Middle frontal gyrus (tissue), 1 donor: ENCODE data around the gene ACTA2.

ENCODE experiments used
- DNase-seq: peaks from one replicate; pipeline ENCODE4 v3.0.0-alpha.2; 2015; ENCODE audit warnings: low spot score; ENCODE audit errors: extremely low spot score

ACTA2 gene

DNA sequence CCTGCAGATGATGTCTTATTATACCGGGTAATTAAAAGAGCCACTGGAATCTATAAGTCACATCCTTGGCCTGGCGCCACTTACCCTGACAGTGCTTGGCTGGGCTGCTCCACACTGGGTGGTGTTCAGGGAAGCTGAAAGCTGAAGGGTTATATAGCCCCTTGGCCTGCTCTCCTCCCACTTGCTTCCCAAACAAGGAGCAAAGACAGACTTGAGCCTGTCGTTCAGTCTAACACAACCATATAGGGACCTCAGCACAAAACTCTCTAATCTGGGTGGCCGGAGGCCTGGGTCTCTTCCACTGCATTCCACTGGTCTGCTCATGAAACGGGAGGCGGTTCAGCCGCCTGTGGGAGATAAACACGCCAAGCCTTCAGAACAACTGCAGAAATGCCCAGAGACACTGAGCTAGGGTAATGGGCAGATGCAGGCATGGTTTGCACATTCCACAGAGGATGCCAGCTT lies at the start of gene ACTA2:
Gene ACTA2 (minus strand): TSS at position 127 of the 465 bp plus-strand sequence. CDS start 3,843 bp downstream, outside the sequence.
- DNase-seq, result no peak

DNA sequence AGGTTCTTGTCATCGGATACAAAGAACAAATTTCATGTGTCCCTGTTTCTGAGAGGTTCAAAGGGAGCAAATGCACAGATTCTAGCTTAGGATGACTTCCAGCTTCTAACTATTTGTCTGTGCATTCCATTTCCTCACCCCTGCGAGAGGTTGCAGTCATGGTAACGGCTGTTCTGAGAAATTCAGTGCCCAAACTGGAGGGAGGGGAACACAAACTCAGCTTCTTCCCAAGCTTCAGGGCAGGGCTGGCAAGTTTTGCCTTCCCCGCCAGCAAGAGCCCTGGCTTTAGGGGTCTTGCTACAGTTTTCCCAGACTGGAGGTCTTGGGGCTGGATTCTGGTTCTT lies 49.1 kb upstream of the ACTA2 start:
- DNase-seq, result no peak

DNA sequence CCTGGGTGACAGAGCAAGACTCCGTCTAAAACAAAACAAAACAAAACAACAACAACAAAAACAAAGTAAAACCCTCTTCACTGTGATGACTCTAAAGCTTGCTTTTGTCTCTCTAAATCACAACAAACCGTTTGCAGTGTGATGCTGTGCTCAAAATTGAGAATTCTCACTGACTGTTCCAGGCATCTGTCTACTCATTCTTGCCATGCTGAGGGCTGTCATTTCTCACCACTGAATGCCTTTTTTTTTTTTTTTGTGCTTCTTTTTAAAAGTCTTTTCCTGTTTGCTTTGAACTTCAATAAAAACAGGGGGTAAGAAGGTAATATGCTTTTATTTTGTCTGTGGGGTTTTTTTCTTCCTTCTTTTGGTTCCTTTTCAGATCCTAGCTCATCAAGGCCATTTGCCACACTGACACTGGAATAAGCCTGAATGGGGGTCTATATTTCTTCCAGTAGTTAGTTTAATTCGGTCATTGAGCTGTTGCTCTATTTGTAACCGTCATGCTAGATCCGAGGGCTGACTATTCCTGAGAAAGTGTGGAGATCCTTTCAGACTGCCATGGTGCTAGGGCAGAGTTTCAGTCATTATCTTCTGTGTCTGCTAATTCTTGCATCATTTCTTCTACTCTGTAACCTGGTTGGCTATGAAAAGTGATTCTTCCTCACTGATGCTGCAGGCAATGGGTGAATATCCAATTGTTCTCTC lies 48.6 kb upstream of the ACTA2 start:
- DNase-seq, result no peak

DNA sequence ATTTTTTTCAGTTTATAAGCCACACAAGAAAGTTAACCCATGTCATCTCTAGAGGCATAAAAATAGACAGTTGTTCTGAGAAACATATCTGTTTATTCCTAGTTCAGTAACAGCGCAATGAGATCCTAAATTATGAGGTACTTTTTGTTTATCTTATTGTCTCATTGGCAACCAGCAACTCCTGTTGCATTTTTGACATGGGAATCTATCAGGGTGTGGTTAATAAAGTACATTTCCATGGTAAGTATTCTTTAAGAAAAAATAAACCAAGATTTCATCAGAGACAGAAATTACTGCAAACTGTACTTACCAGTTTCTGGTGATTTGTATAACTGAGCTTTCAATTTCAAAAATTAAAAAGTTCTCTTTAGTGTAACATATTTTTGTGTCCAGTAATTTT lies 47.1 kb upstream of the ACTA2 start:
- DNase-seq, result no peak

GRCh38 chr10:88996927-88997326 lies 44.4 kb upstream of the ACTA2 start:
- DNase-seq, result no peak

- no peak for DNase-seq
Observed at GRCh38 chr10:88995156-88995876, 42.7 kb upstream of the ACTA2 start.

GRCh38 chr10:88994019-88994418 lies 41.4 kb upstream of the ACTA2 start:
- no peak for DNase-seq

GRCh38 chr10:88992921-88993524 lies 40.5 kb upstream of the ACTA2 start:
- no peak for DNase-seq

- DNase-seq, result no peak
Observed at GRCh38 chr10:88991899-88992320, 39.3 kb upstream of the ACTA2 start.

DNA sequence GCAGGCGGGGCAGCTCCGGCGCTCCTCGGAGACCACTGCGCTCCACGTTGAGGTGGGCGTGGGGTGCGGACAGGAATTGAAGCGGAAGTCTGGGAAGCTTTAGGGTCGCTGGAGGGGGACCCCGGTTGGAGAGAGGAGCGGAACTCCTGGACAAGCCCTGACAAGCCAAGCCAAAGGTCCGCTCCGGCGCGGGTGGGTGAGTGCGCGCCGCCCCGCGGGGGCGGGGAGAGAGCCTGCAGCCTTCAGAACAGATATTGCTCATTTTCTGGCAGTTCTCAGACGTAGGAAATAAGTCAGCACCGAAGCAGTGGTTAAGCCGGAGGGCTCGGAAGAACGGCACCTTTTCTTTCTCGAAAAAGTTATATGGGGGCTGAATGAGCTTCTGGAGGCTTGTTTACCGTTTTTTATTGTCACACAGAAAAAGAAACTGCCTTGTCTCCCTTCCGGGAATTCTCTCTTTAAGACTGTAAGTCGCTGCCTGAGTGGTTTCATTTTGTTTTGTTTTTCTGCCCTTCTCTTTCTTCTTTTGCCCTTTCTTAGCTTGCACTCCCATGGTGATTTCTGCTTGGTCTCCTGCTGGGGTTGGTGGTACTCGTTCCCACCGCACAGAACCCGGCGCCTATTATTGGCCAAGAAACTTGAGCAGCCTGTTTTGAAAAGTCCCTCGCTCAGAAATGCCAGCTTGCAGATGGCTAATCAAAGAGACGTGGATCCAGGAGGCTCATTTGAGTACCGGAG lies 38.8 kb upstream of the ACTA2 start:
- no peak for DNase-seq

GRCh38 chr10:88990384-88991160 lies 38.0 kb upstream of the ACTA2 start, which contains the start of gene FAS:
TSS of gene FAS (plus strand) at chr10:88990798. CDS start at chr10:88990877, 79 bp downstream.
- no peak for DNase-seq

GRCh38 chr10:88989824-88990383 lies 37.3 kb upstream of the ACTA2 start:
- DNase-seq, result no peak

- DNase-seq, result no peak
Observed at GRCh38 chr10:88989423-88989822, 36.9 kb upstream of the ACTA2 start.

- DNase-seq, result no peak
Observed at GRCh38 chr10:88987840-88988239, 35.3 kb upstream of the ACTA2 start.

GRCh38 chr10:88987243-88987725 lies 34.7 kb upstream of the ACTA2 start:
- no peak for DNase-seq

- no peak for DNase-seq
Observed at GRCh38 chr10:88986549-88987242, 34.1 kb upstream of the ACTA2 start.

GRCh38 chr10:88984525-88984924 lies 32.0 kb upstream of the ACTA2 start:
- no peak for DNase-seq

- DNase-seq, result no peak
Observed at GRCh38 chr10:88983939-88984338, 31.4 kb upstream of the ACTA2 start.

DNA sequence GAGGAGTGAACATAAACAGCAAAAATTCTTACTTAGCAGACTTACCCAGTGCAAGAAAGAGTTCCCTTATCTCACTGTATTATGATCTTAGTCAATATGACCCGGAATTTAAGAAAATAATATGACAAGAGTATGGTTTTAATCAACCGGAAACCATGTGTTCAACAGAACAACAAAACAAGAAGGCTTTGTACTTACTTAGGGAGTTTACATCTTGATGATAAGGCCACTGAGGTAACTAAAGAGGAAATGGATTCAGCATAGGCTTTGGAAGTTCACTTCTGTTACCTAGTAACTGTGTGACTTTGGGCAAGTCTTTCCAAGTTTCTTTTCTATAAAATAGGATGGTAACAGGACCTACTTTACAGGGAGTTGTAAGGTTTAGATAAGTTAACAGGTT lies 30.6 kb upstream of the ACTA2 start:
- DNase-seq, result no peak

- no peak for DNase-seq
Observed at GRCh38 chr10:88982366-88982765, 29.8 kb upstream of the ACTA2 start.
